B cell (primary cell): ENCODE data around the gene RNLS. TPM values are rescaled to one million over a fixed set of nuclear protein-coding genes. Genes with fewer than 3 reads are reported as not detected.

Source experiments
- ATAC-seq: fragments of 200-7000 bp; cut with Tn5 transposase; one replicate; pipeline ENCODE4 v1.10.0; 2021; ENCODE audit warnings: low read depth, mild to moderate bottlenecking, moderate number of reproducible peaks, moderate library complexity
- CTCF ChIA-PET: fragments of 350-600 bp; sonication (Branson Sonifier 250); formaldehyde crosslinking; loops from one replicate; lab custom pipeline; 2021; ENCODE audit warnings: antibody characterized with exemption, inconsistent platforms; lab: Charles Lee
- POLR2A ChIA-PET: fragments of 350-600 bp; sonication (Branson Sonifier 250); formaldehyde crosslinking; loops from one replicate; lab custom pipeline; 2021; ENCODE audit warnings: antibody characterized with exemption; lab: Charles Lee
- DNase-seq: peaks from one replicate; pipeline ENCODE4 v3.0.0; 2013
- H2AFZ ChIP-seq: 2 replicates; pipeline ENCODE4 v1.6.1; 2012; ENCODE audit warnings: mild to moderate bottlenecking, low read depth, low read length; ENCODE audit not compliant: insufficient read depth, poor library complexity, severe bottlenecking
- H3K27ac ChIP-seq, 2 donors: 1 replicate in 1 of 2; 2 replicates in 1 of 2; pipeline ENCODE4 v1.5.1; 2012 to 2013; ENCODE audit warnings: low read length in 2 of 2, mild to moderate bottlenecking in 2 of 2, moderate library complexity in 1 of 2
- H3K27me3 ChIP-seq, 4 experiments: fragments of 200-600 bp in 1 of 4; sonication (generic) in 1 of 4; replicated peaks in 1 of 4; 1 replicate in 2 of 4; 2 replicates in 2 of 4; pipeline versions ENCODE4 v1.6.1 to v1.7.0; 2013 to 2016; ENCODE audit warnings: low read length in 3 of 4, mild to moderate bottlenecking in 2 of 4, mixed read lengths in 1 of 4, moderate library complexity in 1 of 4; ENCODE audit not compliant: insufficient read depth in 4 of 4, control insufficient read depth in 3 of 4; ENCODE audit errors: control extremely low read depth in 1 of 4
- H3K36me3 ChIP-seq, 2 experiments: replicated peaks in 1 of 2; 1 replicate in 1 of 2; 2 replicates in 1 of 2; pipeline versions ENCODE4 v1.6.1 to v1.7.1; 2013; ENCODE audit warnings: low read length in 1 of 2; ENCODE audit not compliant: insufficient read depth in 2 of 2, control insufficient read depth in 1 of 2; ENCODE audit errors: control extremely low read depth in 1 of 2, extremely low read depth in 1 of 2
- H3K4me1 ChIP-seq, 2 donors: fragments of 200-600 bp in 1 of 2; sonication (generic) in 1 of 2; 1 replicate in 1 of 2; 2 replicates in 1 of 2; pipeline versions ENCODE4 v1.5.1 to v1.6.1; 2013 to 2017; ENCODE audit warnings: low read length in 2 of 2; ENCODE audit not compliant: control insufficient read depth in 2 of 2, insufficient read depth in 2 of 2
- H3K4me2 ChIP-seq: replicated peaks from 2 replicates; pipeline ENCODE3; 2012; ENCODE audit warnings: mild to moderate bottlenecking, low read depth, low read length; ENCODE audit not compliant: poor library complexity, severe bottlenecking
- H3K4me3 ChIP-seq, 5 experiments: fragments of 200-600 bp in 1 of 5; sonication (generic) in 1 of 5; 1 replicate in 3 of 5; 2 replicates in 2 of 5; pipeline versions ENCODE4 v1.5.1 to v1.7.0; 2011 to 2016; ENCODE audit warnings: low read length in 4 of 5, mild to moderate bottlenecking in 4 of 5, low read depth in 2 of 5, control low read depth in 1 of 5, moderate library complexity in 1 of 5; ENCODE audit not compliant: insufficient read depth in 1 of 5; ENCODE audit errors: control extremely low read depth in 1 of 5, extremely low read depth in 1 of 5
- H3K79me2 ChIP-seq: fragments of 200-600 bp; sonication (generic); one replicate; pipeline ENCODE4 v1.6.0; 2016; ENCODE audit warnings: low read length; ENCODE audit not compliant: control insufficient read depth, insufficient read depth
- H3K9ac ChIP-seq: fragments of 200-600 bp; sonication (generic); 2 replicates; pipeline ENCODE4 v1.6.1; 2017; ENCODE audit warnings: mild to moderate bottlenecking, low read length, moderate library complexity
- H3K9me3 ChIP-seq, 3 donors: one replicate each; pipeline versions ENCODE4 v1.6.1 to v1.7.1; 2013; ENCODE audit warnings: low read length in 2 of 3; ENCODE audit not compliant: control insufficient read depth in 2 of 3, insufficient read depth in 1 of 3; ENCODE audit errors: control extremely low read depth in 1 of 3
- H4K20me1 ChIP-seq: 2 replicates; pipeline ENCODE4 v1.6.0; 2012; ENCODE audit warnings: mild to moderate bottlenecking, low read length; ENCODE audit not compliant: insufficient read depth, control insufficient read depth, poor library complexity, severe bottlenecking
- H3K27ac Mint-ChIP-seq: one replicate; pipeline ENCODE4 v1.8.0; 2021; ENCODE audit warnings: mixed read lengths
- H3K27me3 Mint-ChIP-seq: one replicate; pipeline ENCODE4 v1.8.0; 2021; ENCODE audit warnings: mixed read lengths
- H3K4me1 Mint-ChIP-seq: one replicate; pipeline ENCODE4 v1.8.0; 2021; ENCODE audit warnings: mixed read lengths
- H3K4me3 Mint-ChIP-seq: one replicate; pipeline ENCODE4 v1.8.0; 2021; ENCODE audit warnings: mixed read lengths
- H3K9me3 Mint-ChIP-seq: one replicate; pipeline ENCODE4 v1.8.0; 2022; ENCODE audit warnings: mixed read lengths; ENCODE audit not compliant: insufficient read depth
- EZH2 ChIP-seq: IDR thresholded peaks from 2 replicates; pipeline ENCODE4 v1.6.1; 2012; ENCODE audit warnings: borderline replicate concordance, low read depth, mild to moderate bottlenecking, moderate library complexity, low read length; ENCODE audit not compliant: insufficient read depth, poor library complexity, severe bottlenecking
- WGBS: methylation state at CpG from one replicate; pipeline ENCODE4 v1.1.5; 2013; ENCODE audit warnings: missing lambda C conversion rate; ENCODE audit not compliant: insufficient coverage; 5-methylcytosine and 5-hydroxymethylcytosine counted together
- intact Hi-C: fragments of 100-400 bp; cut with micrococcal nuclease; formaldehyde crosslinking; loops from one replicate; pipeline ENCODE4 v1.10.0; 2022
- polyA plus RNA-seq: library from polyadenylated mRNA; depleted of rRNA; stranded (reverse); fragments of >200 nt; gene quantifications from 2 replicates; pipeline ENCODE4 v1.2.3, GENCODE V29; 2012
- total RNA-seq, 2 donors: library from RNA; stranded (reverse); fragments of 120-200 nt in 1 of 2; gene quantifications; 1 replicate in 1 of 2; 2 replicates in 1 of 2; pipeline versions ENCODE4 v1.2.3 to v1.2.4, GENCODE V29; 2013 to 2022
- TF ChIP-seq, protein P1 (sequence below): fragments of 200-600 bp; IDR thresholded peaks from one replicate; pipeline ENCODE4 v1.8.0; 2022; ENCODE audit warnings: antibody characterized with exemption, mild to moderate bottlenecking

Gene RNLS
- total and polyA plus RNA-seq, 2 donors (not counting 1 experiment from before 2014, with no cell fraction given): 3.5 to 7.5 TPM

DNA sequence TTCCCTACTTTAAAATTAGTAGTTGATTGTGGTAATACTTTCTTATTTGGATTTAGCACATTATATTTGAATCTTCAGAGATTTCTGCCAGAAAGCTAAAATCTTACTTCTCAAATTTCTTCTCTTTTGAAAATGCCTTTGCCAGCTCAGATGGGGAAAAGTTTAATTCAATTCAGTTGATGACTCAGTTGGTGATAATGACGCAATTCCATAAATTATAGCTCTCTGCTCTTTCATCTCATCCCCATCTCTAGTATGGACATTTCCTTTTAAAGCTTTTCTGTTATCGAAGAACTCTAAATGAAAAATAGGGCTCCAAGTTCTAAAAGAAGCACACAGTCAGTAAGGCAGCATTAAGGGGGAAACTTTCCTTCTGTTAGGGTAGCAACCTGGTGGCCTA lies 25.5 kb downstream of the RNLS start:
- no CpG with 5 or more reads among the region's 2 CpGs for WGBS
- no peak for DNase-seq
- H3K79me2 ChIP-seq: no peaks in the 10 kb centered on the region
- H3K9ac ChIP-seq: no peak overlapping the region
- Mint-ChIP-seq H3K27ac (no peak overlapping the region), H3K4me1 (no peaks in the 10 kb centered on the region), H3K9me3 (no peaks in the 10 kb centered on the region), H3K4me3 (no peak overlapping the region), H3K27me3 (no peaks in the 10 kb centered on the region)
- H3K4me2 ChIP-seq: no peak overlapping the region
- peaks cover 0 to 1% of the 10 kb centered on the region in 2 experiments for H3K36me3 ChIP-seq
- H3K27me3 ChIP-seq: no peaks in the 10 kb centered on the region
- CTCF ChIA-PET: interaction anchor here (0.6 to 8.0 kb wide), 4 partner anchors 25 to 708 kb away, joined by 3 to 122 read pairs (median 60); partner anchors contain the start of genes KLLN, PTEN and RNLS
- POLR2A ChIA-PET: no interaction called here
- no peaks in the 10 kb centered on the region for H3K9me3 ChIP-seq
- no peak overlapping the region for H3K4me3 ChIP-seq
- no peak for ATAC-seq
- H3K4me1 ChIP-seq: no peaks in the 10 kb centered on the region
- H3K27ac ChIP-seq: no peak overlapping the region
- TF ChIP-seq, protein P1, sequence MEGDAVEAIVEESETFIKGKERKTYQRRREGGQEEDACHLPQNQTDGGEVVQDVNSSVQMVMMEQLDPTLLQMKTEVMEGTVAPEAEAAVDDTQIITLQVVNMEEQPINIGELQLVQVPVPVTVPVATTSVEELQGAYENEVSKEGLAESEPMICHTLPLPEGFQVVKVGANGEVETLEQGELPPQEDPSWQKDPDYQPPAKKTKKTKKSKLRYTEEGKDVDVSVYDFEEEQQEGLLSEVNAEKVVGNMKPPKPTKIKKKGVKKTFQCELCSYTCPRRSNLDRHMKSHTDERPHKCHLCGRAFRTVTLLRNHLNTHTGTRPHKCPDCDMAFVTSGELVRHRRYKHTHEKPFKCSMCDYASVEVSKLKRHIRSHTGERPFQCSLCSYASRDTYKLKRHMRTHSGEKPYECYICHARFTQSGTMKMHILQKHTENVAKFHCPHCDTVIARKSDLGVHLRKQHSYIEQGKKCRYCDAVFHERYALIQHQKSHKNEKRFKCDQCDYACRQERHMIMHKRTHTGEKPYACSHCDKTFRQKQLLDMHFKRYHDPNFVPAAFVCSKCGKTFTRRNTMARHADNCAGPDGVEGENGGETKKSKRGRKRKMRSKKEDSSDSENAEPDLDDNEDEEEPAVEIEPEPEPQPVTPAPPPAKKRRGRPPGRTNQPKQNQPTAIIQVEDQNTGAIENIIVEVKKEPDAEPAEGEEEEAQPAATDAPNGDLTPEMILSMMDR: no peak
- no peak for TF ChIP-seq EZH2
- no peaks in the 10 kb centered on the region for H4K20me1 ChIP-seq
- intact Hi-C loops: no loop called here
- H2AFZ ChIP-seq: no peak overlapping the region

DNA sequence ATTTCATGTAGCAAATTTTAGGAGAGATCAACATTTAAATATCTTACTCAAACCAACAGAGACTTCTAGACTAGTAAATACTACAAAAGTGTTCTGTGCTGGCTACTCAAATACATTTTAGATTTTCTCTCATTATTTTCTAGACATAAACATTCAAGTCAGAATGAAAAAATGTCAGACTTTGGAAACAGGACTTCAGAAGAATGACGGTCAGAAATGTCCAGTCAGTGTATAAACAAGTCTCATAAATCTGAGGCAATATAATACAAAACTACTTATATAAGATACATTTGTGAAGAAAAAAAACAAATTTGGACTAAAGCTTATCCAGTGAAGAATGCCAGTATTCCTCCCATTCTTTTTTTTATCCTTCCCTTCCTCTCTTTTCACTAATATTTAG lies 25.9 kb downstream of the RNLS start:
- no peaks in the 10 kb centered on the region for H3K9me3 ChIP-seq
- WGBS: no CpG with 5 or more reads among the region's 1 CpG
- no peak overlapping the region for H3K4me3 ChIP-seq
- Mint-ChIP-seq H3K4me1 (no peaks in the 10 kb centered on the region), H3K4me3 (no peak overlapping the region), H3K27ac (no peak overlapping the region), H3K27me3 (no peaks in the 10 kb centered on the region), H3K9me3 (no peaks in the 10 kb centered on the region)
- ATAC-seq (no peak), DNase-seq (no peak)
- H2AFZ ChIP-seq: no peak overlapping the region
- no peak overlapping the region for H3K9ac ChIP-seq
- CTCF ChIA-PET: interaction anchor here (1.5 to 8.0 kb wide), 3 partner anchors 26 to 708 kb away, joined by 3 to 122 read pairs (median 117); partner anchors contain the start of genes KLLN, PTEN and RNLS
- TF ChIP-seq EZH2: no peak
- TF ChIP-seq, protein P1: no peak
- peaks cover 0 to 1% of the 10 kb centered on the region in 2 experiments for H3K36me3 ChIP-seq
- intact Hi-C loops: no loop called here
- POLR2A ChIA-PET: no interaction called here
- no peaks in the 10 kb centered on the region for H4K20me1 ChIP-seq
- H3K4me1 ChIP-seq: no peaks in the 10 kb centered on the region
- no peak overlapping the region for H3K27ac ChIP-seq
- H3K27me3 ChIP-seq: no peaks in the 10 kb centered on the region
- H3K79me2 ChIP-seq: no peaks in the 10 kb centered on the region
- H3K4me2 ChIP-seq: no peak overlapping the region
